Head of caudate nucleus (tissue), 42 donors: Measurements from ENCODE around the gene ZBTB7A.

Experiments
- DNase-seq, 42 donors: peaks; one replicate each; pipeline versions ENCODE4 v3.0.0 to v3.0.0-alpha.2; 2020 to 2021; ENCODE audit warnings: mixed read lengths in 7 of 42
- intact Hi-C: fragments of 100-400 bp; cut with DNase I; formaldehyde crosslinking; loops from one replicate; pipeline ENCODE4 v1.15.0; 2022

Gene ZBTB7A

GRCh38 chr19:4060621-4061177 lies 6.0 kb downstream of the ZBTB7A start:
- intact Hi-C loops: no loop called here
- peak in 1 of 42 donors; percentile 14 for DNase-seq

- DNase-seq: peak in 1 of 42 donors; percentile 16
- intact Hi-C loops: no loop called here
Measured at GRCh38 chr19:4059891-4060620, 6.6 kb downstream of the ZBTB7A start.

- DNase-seq: peak in 1 of 42 donors; percentile 14
- intact Hi-C loops: no loop called here
Measured at GRCh38 chr19:4059453-4059871, 7.2 kb downstream of the ZBTB7A start.

- peak; percentile 65 to 91 (median 82) for DNase-seq
- intact Hi-C loops: no loop called here
Measured at GRCh38 chr19:4058693-4059452, 7.8 kb downstream of the ZBTB7A start.

GRCh38 chr19:4057931-4058692 lies 8.6 kb downstream of the ZBTB7A start:
- intact Hi-C loops: no loop called here
- DNase-seq: peak in 25 of 42 donors; percentile 39 to 89 (median 62)

- DNase-seq: no peak
- intact Hi-C loops: no loop called here
Measured at GRCh38 chr19:4055209-4055552, 11.5 kb downstream of the ZBTB7A start.

- DNase-seq: peak in 1 of 42 donors; percentile 14
- intact Hi-C loops: no loop called here
Measured at GRCh38 chr19:4054441-4055208, 12.1 kb downstream of the ZBTB7A start.

GRCh38 chr19:4053423-4054324 lies 13.0 kb downstream of the ZBTB7A start:
- peak in 1 of 42 donors; percentile 14 for DNase-seq
- intact Hi-C loops: no loop called here

- intact Hi-C loops: no loop called here
- no peak for DNase-seq
Measured at GRCh38 chr19:4052993-4053422, 13.7 kb downstream of the ZBTB7A start.

- DNase-seq: peak in 31 of 42 donors; percentile 39 to 87 (median 62)
- intact Hi-C loops: no loop called here
Measured at GRCh38 chr19:4052114-4052992, 14.3 kb downstream of the ZBTB7A start.

GRCh38 chr19:4051175-4052101 lies 15.3 kb downstream of the ZBTB7A start:
- intact Hi-C loops: no loop called here
- DNase-seq: peak in 1 of 42 donors; percentile 42

- no peak for DNase-seq
- intact Hi-C loops: no loop called here
Measured at GRCh38 chr19:4049432-4049831, 17.3 kb downstream of the ZBTB7A start.

GRCh38 chr19:4046946-4047683 lies 19.6 kb downstream of the ZBTB7A start:
- no peak for DNase-seq
- intact Hi-C loops: no loop called here

- intact Hi-C loops: no loop called here
- no peak for DNase-seq
Measured at GRCh38 chr19:4046362-4046691, 20.4 kb downstream of the ZBTB7A start.
